Activated CD4-positive, alpha-beta memory T cell treated with anti-CD3 and anti-CD28 coated beads, Interleukin-2, amount 10 ng/mL, durations not matched to agents 7 days and 5 days (primary cell): Measurements from ENCODE around the gene DUSP2. TPM values are rescaled to one million over a fixed set of nuclear protein-coding genes. Genes with fewer than 3 reads are reported as not detected.

Experiments used
- CTCF ChIA-PET: fragments of 350-600 bp; sonication (Branson Sonifier 250); formaldehyde crosslinking; loops from one replicate; lab custom pipeline; 2021; ENCODE audit warnings: antibody characterized with exemption, inconsistent platforms; lab: Charles Lee
- POLR2A ChIA-PET: fragments of 350-600 bp; sonication (Branson Sonifier 250); formaldehyde crosslinking; loops from one replicate; lab custom pipeline; 2021; ENCODE audit warnings: antibody characterized with exemption; lab: Charles Lee
- DNase-seq: peaks from one replicate; pipeline ENCODE4 v3.0.0-alpha.2; 2020
- H3K27ac Mint-ChIP-seq: one replicate; pipeline ENCODE4 v1.8.0; 2021; ENCODE audit warnings: mild to moderate bottlenecking, mixed read lengths
- H3K27me3 Mint-ChIP-seq: one replicate; pipeline ENCODE4 v1.8.0; 2021; ENCODE audit warnings: mixed read lengths
- H3K36me3 Mint-ChIP-seq: one replicate; pipeline ENCODE4 v1.8.0; 2021; ENCODE audit warnings: low read depth, mixed read lengths
- H3K4me1 Mint-ChIP-seq: one replicate; pipeline ENCODE4 v1.8.0; 2021; ENCODE audit warnings: mixed read lengths
- H3K4me3 Mint-ChIP-seq: one replicate; pipeline ENCODE4 v1.8.0; 2021; ENCODE audit warnings: mild to moderate bottlenecking, mixed read lengths
- H3K9me3 Mint-ChIP-seq: one replicate; pipeline ENCODE4 v1.8.0; 2021; ENCODE audit warnings: mixed read lengths
- total RNA-seq, 2 experiments: library from RNA; stranded (reverse); gene quantifications; one replicate each; pipeline ENCODE4 v1.2.3, GENCODE V29; 2021

Gene DUSP2
- total RNA-seq, 2 experiments from 2014 or later = 40.8 to 42.5 TPM

DNA sequence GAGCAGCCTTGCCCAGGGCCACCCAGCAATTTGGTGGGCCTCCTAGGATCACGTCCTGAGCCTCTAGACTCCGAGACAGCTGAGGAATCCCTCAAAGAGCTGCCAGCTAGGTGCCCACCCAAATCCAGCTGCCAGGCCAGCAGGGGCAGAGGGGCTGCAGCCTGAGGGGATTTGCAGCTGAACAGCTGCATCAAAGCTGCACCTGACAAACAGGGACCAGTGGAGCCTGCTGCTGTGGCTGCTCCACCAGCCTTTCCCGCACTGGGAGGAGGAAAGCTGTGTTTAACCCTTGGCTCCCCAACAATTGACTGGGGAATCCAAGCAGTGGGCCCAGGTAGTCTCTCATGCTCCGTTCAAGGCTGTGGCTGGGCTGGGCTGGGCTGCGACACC is 37.1 kb downstream of the DUSP2 start:
- CTCF ChIA-PET = interaction anchor here (1.0 kb wide), 1 partner anchor 9 kb away, joined by 5 read pairs; no protein-coding TSS in a partner anchor
- no peaks in the 10 kb centered on the region for H3K4me1 Mint-ChIP-seq
- H3K4me3 Mint-ChIP-seq = no peak overlapping the region
- no peaks in the 10 kb centered on the region for H3K27me3 Mint-ChIP-seq
- H3K36me3 Mint-ChIP-seq = peaks cover 7% of the 10 kb centered on the region
- DNase-seq = no peak
- H3K9me3 Mint-ChIP-seq = peaks cover 14% of the 10 kb centered on the region
- POLR2A ChIA-PET = no interaction called here
- H3K27ac Mint-ChIP-seq = no peak overlapping the region

DNA sequence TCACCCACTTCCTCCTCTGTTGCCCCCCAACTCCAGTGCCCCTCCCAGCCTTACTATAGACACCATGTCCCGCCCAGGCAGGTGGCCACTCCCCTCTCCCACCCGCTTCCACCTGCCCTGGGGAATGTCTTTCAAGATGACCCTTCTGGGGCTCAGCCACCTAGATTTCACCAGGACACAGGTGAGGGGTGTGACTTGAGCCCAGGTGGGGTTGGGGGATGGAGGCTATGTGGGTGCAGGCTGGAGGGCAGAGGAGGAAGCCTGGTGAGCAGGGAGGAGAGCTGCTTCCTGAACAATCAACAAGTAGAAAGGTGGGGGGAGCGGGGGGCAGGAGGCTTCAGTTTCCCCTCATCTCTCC is 37.6 kb downstream of the DUSP2 start:
- Mint-ChIP-seq H3K36me3 (peaks cover 7% of the 10 kb centered on the region), H3K27ac (no peak overlapping the region), H3K9me3 (peaks cover 14% of the 10 kb centered on the region), H3K4me3 (no peak overlapping the region), H3K27me3 (no peaks in the 10 kb centered on the region), H3K4me1 (no peaks in the 10 kb centered on the region)
- POLR2A ChIA-PET = no interaction called here
- no peak for DNase-seq
- CTCF ChIA-PET = no interaction called here

DNA sequence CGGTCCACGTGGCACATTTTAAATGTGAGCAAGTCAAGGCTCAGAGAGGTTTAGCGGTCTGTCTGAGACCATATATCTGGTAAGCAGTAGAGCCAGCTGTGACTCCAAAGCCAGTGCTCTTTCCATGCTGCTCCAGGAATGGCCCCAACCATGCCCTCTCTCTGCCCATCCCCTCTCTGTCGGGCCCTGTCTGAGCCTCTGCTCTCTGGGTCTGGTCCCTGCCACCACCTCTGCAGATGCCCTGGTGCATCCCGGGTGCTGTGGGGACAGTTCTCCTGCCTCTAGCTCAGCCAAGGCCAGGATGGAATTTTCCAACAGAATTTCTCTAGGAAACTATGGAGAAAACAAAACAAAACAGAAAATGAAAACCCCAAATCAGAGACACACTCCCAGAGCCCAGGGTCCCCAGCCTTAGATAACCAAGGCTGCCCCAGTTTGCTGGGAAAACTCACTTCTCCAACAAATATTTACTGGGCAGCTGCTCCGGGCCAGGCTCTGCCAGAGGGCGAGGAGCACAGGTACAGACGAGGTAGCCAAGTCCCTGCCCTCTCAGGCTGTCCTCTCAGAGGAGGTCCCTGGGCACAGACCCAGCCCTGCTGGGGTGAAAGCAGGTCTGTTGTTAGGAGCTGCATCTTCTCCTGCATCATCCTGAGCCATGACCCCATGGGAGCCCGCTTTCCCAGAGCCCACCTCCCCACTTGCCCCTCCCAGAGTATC is 38.1 kb downstream of the DUSP2 start:
- no peak for DNase-seq
- Mint-ChIP-seq H3K27ac (no peak overlapping the region), H3K4me3 (no peak overlapping the region), H3K9me3 (peaks cover 14% of the 10 kb centered on the region), H3K4me1 (no peaks in the 10 kb centered on the region), H3K27me3 (no peaks in the 10 kb centered on the region), H3K36me3 (peaks cover 7% of the 10 kb centered on the region)
- POLR2A ChIA-PET = no interaction called here
- CTCF ChIA-PET = no interaction called here

DNA sequence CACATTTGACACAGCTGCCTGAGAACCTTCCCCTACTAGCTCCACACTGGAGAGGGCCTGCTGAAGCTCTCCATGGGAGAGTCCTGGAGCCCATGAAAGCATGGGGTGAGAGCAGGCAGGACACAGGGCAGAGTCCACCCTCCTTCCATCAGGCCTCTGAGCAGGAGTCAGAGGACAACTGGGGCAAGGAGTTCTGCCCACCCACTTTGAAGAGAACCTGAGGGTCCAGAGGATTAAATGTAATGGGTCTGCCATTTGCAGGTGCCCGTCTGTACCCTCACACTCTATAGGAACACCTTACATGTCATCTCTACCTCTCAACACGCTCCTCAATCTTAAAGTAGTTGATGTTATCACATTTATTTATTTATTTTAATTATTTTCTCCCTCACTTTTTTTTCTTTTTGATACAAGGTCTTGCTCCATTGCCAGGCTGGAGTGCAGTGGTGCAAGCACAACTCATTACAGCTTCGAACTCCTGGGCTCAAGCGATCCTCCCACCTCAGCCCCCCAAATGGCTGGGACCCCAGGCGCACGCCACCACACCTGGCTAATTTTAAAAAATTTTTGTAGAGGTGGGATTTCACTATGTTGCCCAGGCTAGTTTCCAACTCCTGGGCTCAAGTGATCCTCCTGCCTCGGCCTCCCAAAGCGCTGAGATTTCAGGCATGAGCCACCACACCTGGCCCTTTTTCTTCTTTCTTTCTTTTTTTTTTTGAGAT is 39.1 kb downstream of the DUSP2 start:
- ChIA-PET CTCF (no interaction called here), POLR2A (no interaction called here)
- peaks cover 14% of the 10 kb centered on the region for H3K9me3 Mint-ChIP-seq
- no peak for DNase-seq
- no peak overlapping the region for H3K27ac Mint-ChIP-seq
- H3K27me3 Mint-ChIP-seq = no peaks in the 10 kb centered on the region
- H3K36me3 Mint-ChIP-seq = peaks cover 7% of the 10 kb centered on the region
- no peak overlapping the region for H3K4me3 Mint-ChIP-seq
- H3K4me1 Mint-ChIP-seq = no peaks in the 10 kb centered on the region

DNA sequence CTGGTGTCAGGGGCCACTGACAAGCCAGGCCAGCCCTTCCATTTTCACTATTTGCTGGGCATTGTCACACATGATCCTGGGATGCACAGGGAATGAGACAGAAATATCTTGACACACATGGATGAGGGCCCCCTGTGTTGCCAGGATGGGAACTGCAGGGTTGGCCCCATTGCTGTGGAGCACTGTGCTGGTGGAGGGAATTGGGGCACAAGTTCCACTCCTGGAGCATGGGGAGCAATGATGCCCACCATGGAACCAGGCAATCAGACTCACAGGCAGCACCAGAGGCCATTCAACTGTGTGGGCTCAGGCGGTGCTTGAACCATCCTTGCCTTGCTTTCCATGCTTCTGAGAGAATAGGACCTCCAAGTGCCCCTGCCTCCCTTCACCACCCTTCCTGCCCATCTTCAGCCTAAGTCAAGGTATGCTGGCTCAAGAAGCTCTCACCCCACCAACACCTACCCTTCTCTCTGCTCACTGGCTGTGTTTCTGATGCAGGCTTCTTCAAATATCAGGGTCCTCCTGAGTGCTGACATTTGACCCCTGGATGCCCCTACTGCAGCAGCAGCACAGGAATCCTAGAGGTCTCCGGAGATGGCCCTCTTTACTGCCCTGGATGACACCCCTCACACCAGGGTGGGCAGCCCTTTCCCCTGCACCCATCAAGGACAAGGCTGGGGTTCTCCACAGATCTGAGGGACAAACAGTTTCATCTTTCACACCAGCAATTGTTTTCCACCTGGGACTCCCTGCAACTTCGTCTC is 39.9 kb downstream of the DUSP2 start:
- H3K27me3 Mint-ChIP-seq = no peaks in the 10 kb centered on the region
- POLR2A ChIA-PET = no interaction called here
- H3K4me1 Mint-ChIP-seq = no peaks in the 10 kb centered on the region
- H3K27ac Mint-ChIP-seq = no peak overlapping the region
- no peak for DNase-seq
- peaks cover 14% of the 10 kb centered on the region for H3K9me3 Mint-ChIP-seq
- no peak overlapping the region for H3K4me3 Mint-ChIP-seq
- peaks cover 7% of the 10 kb centered on the region for H3K36me3 Mint-ChIP-seq
- CTCF ChIA-PET = interaction anchor here (1.1 kb wide), 1 partner anchor 11 kb away, joined by 4 read pairs; the partner anchor contains the start of gene ADRA2B

DNA sequence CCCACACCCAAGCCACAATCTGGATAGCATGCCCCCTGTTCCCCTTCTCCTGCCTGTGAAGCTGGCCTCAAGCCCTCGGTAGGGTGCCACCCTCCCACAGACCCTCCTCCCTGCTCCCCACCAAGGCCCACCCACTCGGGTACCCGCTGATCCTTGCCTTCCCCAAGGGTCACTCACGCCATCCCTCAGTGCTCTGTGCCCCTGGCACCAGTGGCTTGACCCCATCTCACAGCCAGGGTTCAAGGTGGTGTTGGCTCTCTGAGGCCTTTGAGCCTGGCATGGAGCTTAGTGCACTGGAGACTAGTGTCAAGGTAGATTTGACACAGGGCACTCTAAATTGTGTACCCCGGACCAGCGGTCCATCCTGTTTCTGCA is 40.8 kb downstream of the DUSP2 start:
- no peaks in the 10 kb centered on the region for H3K4me1 Mint-ChIP-seq
- H3K27ac Mint-ChIP-seq = no peak overlapping the region
- peaks cover 7% of the 10 kb centered on the region for H3K36me3 Mint-ChIP-seq
- no peak for DNase-seq
- H3K4me3 Mint-ChIP-seq = no peak overlapping the region
- POLR2A ChIA-PET = no interaction called here
- H3K27me3 Mint-ChIP-seq = no peaks in the 10 kb centered on the region
- CTCF ChIA-PET = interaction anchor here (1.1 kb wide), 1 partner anchor 12 kb away, joined by 4 read pairs; the partner anchor contains the start of gene ADRA2B
- peaks cover 14% of the 10 kb centered on the region for H3K9me3 Mint-ChIP-seq

DNA sequence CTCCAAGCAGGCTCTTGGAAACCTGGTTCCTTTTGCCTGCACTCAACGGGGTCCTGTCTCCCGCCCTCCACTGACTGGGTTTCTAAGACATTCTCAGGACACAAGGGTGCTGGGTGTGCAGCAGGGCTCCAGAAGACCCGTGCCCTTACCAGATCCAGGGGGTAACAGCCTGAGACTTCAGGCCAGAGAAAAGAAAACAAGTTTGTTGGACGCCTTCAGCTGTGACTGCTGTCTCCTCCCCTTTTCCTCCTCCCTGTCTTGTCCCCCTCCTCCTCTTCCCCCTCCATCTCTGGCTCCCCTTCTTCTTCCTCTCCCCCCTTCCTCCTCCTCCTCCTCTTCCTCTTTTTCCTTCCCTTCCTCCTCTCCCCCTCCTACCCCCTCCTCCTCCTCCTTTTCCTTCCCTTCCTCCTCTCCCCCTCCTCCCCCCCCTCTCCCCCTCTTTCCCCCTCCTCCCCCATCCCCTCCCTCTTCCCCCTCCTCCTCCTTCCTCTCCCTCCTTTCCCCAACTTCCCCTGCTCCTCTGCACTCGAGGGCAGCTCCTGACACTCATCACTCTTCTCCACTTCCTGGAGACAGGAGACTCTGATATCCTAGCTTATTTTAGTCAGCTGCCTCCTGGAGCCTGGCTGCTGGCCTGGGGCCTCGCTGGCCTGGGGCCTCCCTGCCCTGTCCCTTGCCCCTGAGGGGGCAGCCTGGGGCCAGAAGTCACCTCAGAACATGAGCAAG is 41.3 kb downstream of the DUSP2 start:
- no peaks in the 10 kb centered on the region for H3K27me3 Mint-ChIP-seq
- no peak for DNase-seq
- CTCF ChIA-PET = interaction anchor here (1.1 kb wide), 1 partner anchor 13 kb away, joined by 4 read pairs; the partner anchor contains the start of gene ADRA2B
- no peak overlapping the region for H3K4me3 Mint-ChIP-seq
- H3K9me3 Mint-ChIP-seq = peaks cover 14% of the 10 kb centered on the region
- POLR2A ChIA-PET = no interaction called here
- H3K27ac Mint-ChIP-seq = no peak overlapping the region
- H3K36me3 Mint-ChIP-seq = peaks cover 7% of the 10 kb centered on the region
- H3K4me1 Mint-ChIP-seq = no peaks in the 10 kb centered on the region

DNA sequence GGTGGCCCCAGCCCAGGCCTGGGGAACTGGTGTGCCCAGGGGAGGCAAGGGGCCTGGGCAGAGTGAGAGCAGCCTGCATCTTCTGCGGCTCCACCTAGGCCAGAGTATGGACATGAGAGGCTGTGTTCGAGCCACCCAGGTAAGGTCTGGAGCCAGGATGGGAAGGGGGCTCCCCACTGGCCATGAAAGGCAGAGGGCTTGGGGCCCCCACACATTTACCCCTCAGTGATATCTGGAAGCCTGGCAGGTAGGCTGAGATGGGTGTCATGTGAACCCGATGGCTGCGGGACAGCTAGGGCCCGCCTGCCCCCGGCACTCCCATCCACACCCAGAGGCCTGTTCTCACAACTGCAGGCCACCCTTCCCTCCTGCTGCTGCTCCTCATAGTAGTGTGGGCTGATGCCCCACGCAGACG is 42.0 kb downstream of the DUSP2 start:
- Mint-ChIP-seq H3K9me3 (peaks cover 14% of the 10 kb centered on the region), H3K27ac (no peak overlapping the region), H3K4me1 (no peaks in the 10 kb centered on the region), H3K4me3 (no peak overlapping the region), H3K27me3 (peaks cover under 1% of the 10 kb centered on the region), H3K36me3 (peaks cover 7% of the 10 kb centered on the region)
- POLR2A ChIA-PET = no interaction called here
- DNase-seq = no peak
- CTCF ChIA-PET = no interaction called here

DNA sequence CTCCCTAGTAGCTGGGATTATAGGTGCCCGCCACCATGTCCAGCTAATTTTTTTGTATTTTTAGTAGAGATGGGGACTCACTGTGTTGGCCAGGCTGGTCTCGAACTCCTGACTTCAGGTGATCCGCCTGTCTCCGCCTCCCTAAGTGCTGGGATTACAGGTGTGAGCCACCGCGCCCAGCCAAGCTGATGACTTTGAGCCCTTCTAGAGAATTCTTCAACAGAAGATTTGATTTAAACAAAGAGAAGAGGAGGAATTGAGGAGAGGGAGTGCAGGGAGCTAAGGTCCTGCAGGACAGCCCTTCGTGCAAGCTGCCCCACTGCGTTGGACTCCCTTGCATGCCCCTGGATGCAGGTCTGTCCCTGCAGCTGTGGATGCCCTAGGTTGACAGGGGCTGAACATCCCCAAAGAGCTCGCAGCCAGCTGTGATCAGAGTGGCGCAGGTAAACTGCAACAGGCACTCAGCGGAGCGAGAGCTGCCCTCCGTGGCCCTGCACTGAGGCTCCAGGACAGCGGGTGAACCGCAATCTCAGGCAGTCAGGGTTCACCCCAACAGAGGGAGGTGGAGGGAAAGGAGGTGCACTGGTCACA is 42.5 kb downstream of the DUSP2 start:
- H3K36me3 Mint-ChIP-seq = peaks cover 7% of the 10 kb centered on the region
- POLR2A ChIA-PET = no interaction called here
- CTCF ChIA-PET = interaction anchor here (0.6 kb wide), 1 partner anchor 14 kb away, joined by 3 read pairs; the partner anchor contains the start of gene ADRA2B
- no peak overlapping the region for H3K4me3 Mint-ChIP-seq
- peaks cover 2% of the 10 kb centered on the region for H3K27me3 Mint-ChIP-seq
- H3K27ac Mint-ChIP-seq = no peak overlapping the region
- no peak for DNase-seq
- peaks cover 14% of the 10 kb centered on the region for H3K9me3 Mint-ChIP-seq
- no peaks in the 10 kb centered on the region for H3K4me1 Mint-ChIP-seq

DNA sequence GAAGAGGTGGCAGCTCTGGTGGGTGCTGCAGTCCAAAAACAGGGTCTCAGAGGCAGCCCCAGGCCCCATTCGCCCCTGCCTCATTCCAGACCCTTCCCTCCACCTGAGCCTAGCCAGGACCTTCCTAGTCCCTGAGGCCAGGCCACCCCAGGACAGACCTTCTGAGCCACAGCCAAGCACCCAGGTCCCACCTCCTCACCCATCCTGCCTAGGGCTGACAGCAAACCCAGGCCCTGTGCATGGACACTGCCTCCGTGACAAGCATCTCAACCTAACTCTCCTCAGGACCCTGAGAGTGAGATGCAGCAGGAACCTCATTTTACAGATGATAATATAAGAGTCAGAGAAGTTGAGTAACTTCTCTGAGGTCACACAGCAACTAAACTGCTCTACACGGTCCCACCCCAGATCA is 44.3 kb downstream of the DUSP2 start:
- H3K4me3 Mint-ChIP-seq = no peak overlapping the region
- H3K4me1 Mint-ChIP-seq = no peaks in the 10 kb centered on the region
- peaks cover 7% of the 10 kb centered on the region for H3K36me3 Mint-ChIP-seq
- no peak overlapping the region for H3K27ac Mint-ChIP-seq
- ChIA-PET POLR2A (no interaction called here), CTCF (no interaction called here)
- DNase-seq = no peak
- peaks cover 2% of the 10 kb centered on the region for H3K27me3 Mint-ChIP-seq
- H3K9me3 Mint-ChIP-seq = peaks cover 14% of the 10 kb centered on the region

DNA sequence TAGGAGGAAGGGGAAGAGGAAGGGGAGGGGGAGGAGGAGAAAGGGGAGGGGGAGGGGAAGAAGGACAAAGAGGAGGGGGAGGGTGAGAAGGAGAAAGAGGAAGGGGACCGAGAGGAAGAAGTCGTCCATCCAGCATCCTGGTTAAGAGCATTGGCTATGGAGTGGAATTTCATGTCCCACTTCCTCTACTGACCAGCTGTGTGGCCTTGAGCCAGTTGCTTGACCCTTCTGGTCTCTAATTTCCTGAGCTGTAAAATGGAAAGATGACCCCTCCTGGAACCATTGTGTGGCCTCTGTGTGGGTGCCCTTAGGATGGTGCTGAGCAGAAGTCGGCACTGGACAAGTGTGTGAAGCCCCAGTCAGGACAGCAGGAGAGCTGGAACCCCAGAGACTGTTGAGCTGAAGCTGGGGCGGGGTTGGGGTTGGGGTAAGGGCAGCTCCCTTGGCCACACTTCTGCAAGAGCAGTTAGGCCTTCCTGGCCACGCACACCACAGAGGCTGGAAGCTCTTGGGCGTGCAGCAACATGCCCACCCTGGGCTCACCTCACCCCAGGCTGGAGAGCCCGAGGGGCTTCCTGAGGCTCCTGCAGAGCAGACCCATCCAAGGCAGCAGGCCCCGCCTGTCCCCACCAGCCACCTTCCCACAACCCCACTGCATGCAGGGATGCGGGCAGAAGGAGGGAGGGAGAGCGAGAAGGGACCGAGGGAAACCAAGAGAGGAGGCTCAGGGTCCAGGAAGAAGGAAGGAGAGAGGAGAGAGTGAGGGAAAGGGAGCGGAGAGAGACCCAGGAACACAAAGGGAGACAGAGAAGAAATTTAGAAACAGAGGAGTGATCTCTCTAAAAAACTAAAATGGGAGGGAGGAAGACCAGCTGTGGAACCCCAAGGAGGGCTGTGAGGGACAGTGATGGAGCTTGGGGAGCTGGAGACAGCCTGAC is 45.1 kb downstream of the DUSP2 start:
- no peak for DNase-seq
- Mint-ChIP-seq H3K36me3 (peaks cover under 1% of the 10 kb centered on the region), H3K4me3 (no peak overlapping the region), H3K9me3 (peaks cover 7% of the 10 kb centered on the region), H3K27ac (no peak overlapping the region), H3K4me1 (no peaks in the 10 kb centered on the region), H3K27me3 (peaks cover 6% of the 10 kb centered on the region)
- ChIA-PET POLR2A (no interaction called here), CTCF (no interaction called here)
